OCI-LY3 (cell line): ENCODE results near the gene L3MBTL4.

ENCODE experiments used
- H2AFZ ChIP-seq: fragments of 200-600, 300-600 bp; shearing (Covaris generic); 2 replicates; pipeline ENCODE4 v1.6.0; 2014; ENCODE audit warnings: antibody characterized with exemption, low read depth, low read length
- H3K27ac ChIP-seq: fragments of 200-600, 300-600 bp; sonication (generic); 2 replicates; pipeline ENCODE4 v1.5.1; 2014; ENCODE audit warnings: mild to moderate bottlenecking, low read length, moderate library complexity, mixed read lengths
- H3K27me3 ChIP-seq: fragments of 200-600, 300-600 bp; sonication (generic); 2 replicates; pipeline ENCODE4 v1.6.1; 2014; ENCODE audit warnings: low read depth, low read length, mixed read lengths
- H3K36me3 ChIP-seq: fragments of 200-600, 300-600 bp; sonication (generic); replicated peaks from 2 replicates; pipeline ENCODE3; 2014; ENCODE audit warnings: low read depth, low read length, mixed read lengths
- H3K4me1 ChIP-seq: fragments of 300-600, 200-600 bp; sonication (generic); 2 replicates; pipeline ENCODE4 v1.6.1; 2014; ENCODE audit warnings: low read length, mixed read lengths
- H3K4me2 ChIP-seq: fragments of 200-600, 300-600 bp; sonication (generic); 2 replicates; pipeline ENCODE4 v1.6.1; 2014; ENCODE audit warnings: low read length, mixed read lengths
- H3K4me3 ChIP-seq: fragments of 300-600, 200-600 bp; sonication (generic); 2 replicates; pipeline ENCODE4 v1.5.1; 2014; ENCODE audit warnings: antibody characterized with exemption, mild to moderate bottlenecking, low read length, moderate library complexity
- H3K79me2 ChIP-seq: fragments of 300-600, 200-600 bp; shearing (Covaris generic); 2 replicates; pipeline ENCODE4 v1.6.1; 2014; ENCODE audit warnings: mild to moderate bottlenecking, low read length, mixed read lengths
- H3K9ac ChIP-seq: fragments of 300-600, 200-600 bp; shearing (Covaris generic); 2 replicates; pipeline ENCODE4 v1.6.0; 2014; ENCODE audit warnings: mild to moderate bottlenecking, low read length, moderate library complexity
- H3K9me3 ChIP-seq: fragments of 200-600, 300-600 bp; shearing (Covaris generic); 2 replicates; pipeline ENCODE4 v1.6.1; 2014; ENCODE audit warnings: low read length, mixed read lengths; ENCODE audit not compliant: insufficient read depth
- H4K20me1 ChIP-seq: fragments of 200-600, 300-600 bp; sonication (generic); 2 replicates; pipeline ENCODE4 v1.6.1; 2016; ENCODE audit warnings: low read length, mixed read lengths; ENCODE audit not compliant: insufficient read depth
- CTCF ChIP-seq: fragments of 200-600, 300-600 bp; sonication (generic); IDR thresholded peaks from 2 replicates; pipeline ENCODE4 v1.5.1; 2014; ENCODE audit warnings: antibody characterized with exemption, low read length, low read depth
- EZH2phosphoT487 ChIP-seq: fragments of 200-600 bp; shearing (Covaris generic); IDR thresholded peaks from 2 replicates; pipeline ENCODE4 v1.6.1; 2018; ENCODE audit warnings: antibody characterized with exemption, mixed run types, low read depth

L3MBTL4 gene

GRCh38 chr18:6313415-6313814 is 101.3 kb downstream of the L3MBTL4 start:
- no peaks in the 10 kb centered on the region for H4K20me1 ChIP-seq
- no peaks in the 10 kb centered on the region for H3K9me3 ChIP-seq
- no peak overlapping the region for H3K4me3 ChIP-seq
- no peaks in the 10 kb centered on the region for H3K27me3 ChIP-seq
- no peaks in the 10 kb centered on the region for H3K4me1 ChIP-seq
- no peaks in the 10 kb centered on the region for H3K79me2 ChIP-seq
- no peak overlapping the region for H2AFZ ChIP-seq
- H3K9ac ChIP-seq, result no peak overlapping the region
- H3K36me3 ChIP-seq, result no peaks in the 10 kb centered on the region
- no peak for TF ChIP-seq EZH2phosphoT487
- TF ChIP-seq CTCF, result no peak
- no peak overlapping the region for H3K4me2 ChIP-seq
- H3K27ac ChIP-seq, result no peak overlapping the region

- Histone ChIP-seq H3K27ac (no peak overlapping the region), H3K9me3 (no peaks in the 10 kb centered on the region), H3K36me3 (no peaks in the 10 kb centered on the region), H3K4me2 (no peak overlapping the region), H3K79me2 (no peaks in the 10 kb centered on the region), H4K20me1 (no peaks in the 10 kb centered on the region), H2AFZ (no peak overlapping the region), H3K4me1 (no peaks in the 10 kb centered on the region), H3K4me3 (no peak overlapping the region), H3K27me3 (no peaks in the 10 kb centered on the region), H3K9ac (no peak overlapping the region)
- no peak for TF ChIP-seq CTCF
- no peak for TF ChIP-seq EZH2phosphoT487
Observed at GRCh38 chr18:6311456-6312215, 103.1 kb downstream of the L3MBTL4 start.

- no peaks in the 10 kb centered on the region for H3K79me2 ChIP-seq
- no peaks in the 10 kb centered on the region for H3K9me3 ChIP-seq
- H3K27ac ChIP-seq, result no peak overlapping the region
- H3K4me1 ChIP-seq, result no peaks in the 10 kb centered on the region
- H3K4me3 ChIP-seq, result no peak overlapping the region
- no peak overlapping the region for H2AFZ ChIP-seq
- no peaks in the 10 kb centered on the region for H3K27me3 ChIP-seq
- H4K20me1 ChIP-seq, result no peaks in the 10 kb centered on the region
- no peak overlapping the region for H3K9ac ChIP-seq
- TF ChIP-seq CTCF (no peak), EZH2phosphoT487 (no peak)
- no peaks in the 10 kb centered on the region for H3K36me3 ChIP-seq
- no peak overlapping the region for H3K4me2 ChIP-seq
Observed at GRCh38 chr18:6310714-6311113, 104.0 kb downstream of the L3MBTL4 start.

- TF ChIP-seq EZH2phosphoT487 (no peak), CTCF (no peak)
- no peaks in the 10 kb centered on the region for H3K27me3 ChIP-seq
- H3K4me1 ChIP-seq, result no peaks in the 10 kb centered on the region
- H3K27ac ChIP-seq, result no peak overlapping the region
- H4K20me1 ChIP-seq, result no peaks in the 10 kb centered on the region
- no peaks in the 10 kb centered on the region for H3K79me2 ChIP-seq
- no peak overlapping the region for H3K4me3 ChIP-seq
- no peaks in the 10 kb centered on the region for H3K9me3 ChIP-seq
- H3K36me3 ChIP-seq, result no peaks in the 10 kb centered on the region
- no peak overlapping the region for H3K9ac ChIP-seq
- no peak overlapping the region for H3K4me2 ChIP-seq
- no peak overlapping the region for H2AFZ ChIP-seq
Observed at GRCh38 chr18:6297875-6298274, 116.8 kb downstream of the L3MBTL4 start.
